Activated naive CD4-positive, alpha-beta T cell treated with anti-CD3 and anti-CD28 coated beads, Interleukin-2, amount 50 U/mL, for 24 hours (primary cell): ENCODE data around the gene DPM1.

ENCODE experiments used
- H3K27ac Mint-ChIP-seq: one replicate; pipeline ENCODE4 v1.8.0; 2021; ENCODE audit warnings: mild to moderate bottlenecking, mixed read lengths
- H3K27me3 Mint-ChIP-seq: one replicate; pipeline ENCODE4 v1.8.0; 2021; ENCODE audit warnings: mixed read lengths
- H3K36me3 Mint-ChIP-seq: one replicate; pipeline ENCODE4 v1.8.0; 2021; ENCODE audit warnings: mixed read lengths
- H3K4me1 Mint-ChIP-seq: one replicate; pipeline ENCODE4 v1.8.0; 2021; ENCODE audit warnings: mixed read lengths
- H3K4me3 Mint-ChIP-seq: one replicate; pipeline ENCODE4 v1.8.0; 2021; ENCODE audit warnings: mild to moderate bottlenecking, mixed read lengths
- H3K9me3 Mint-ChIP-seq: one replicate; pipeline ENCODE4 v1.8.0; 2021; ENCODE audit warnings: mixed read lengths

Gene DPM1

GRCh38 chr20:50957798-50958614, at the start of gene DPM1:
TSS of gene DPM1 (minus strand) at chr20:50958532. CDS start at chr20:50958523, 9 bp downstream.
- Mint-ChIP-seq H3K36me3 (peaks cover 12% of the 10 kb centered on the region), H3K9me3 (no peaks in the 10 kb centered on the region), H3K27me3 (no peaks in the 10 kb centered on the region), H3K4me1 (peaks cover 78% of the 10 kb centered on the region), H3K4me3 (peak within 1 kb of the TSS; percentile 92), H3K27ac (peak within 1 kb of the TSS; percentile 100)

GRCh38 chr20:51005214-51005613, 46.9 kb upstream of the DPM1 start:
- Mint-ChIP-seq H3K27me3 (peaks cover 12% of the 10 kb centered on the region), H3K4me3 (no peak overlapping the region), H3K27ac (no peak overlapping the region), H3K36me3 (no peaks in the 10 kb centered on the region), H3K4me1 (no peaks in the 10 kb centered on the region), H3K9me3 (no peaks in the 10 kb centered on the region)

- no peak overlapping the region for H3K4me3 Mint-ChIP-seq
- H3K9me3 Mint-ChIP-seq = no peaks in the 10 kb centered on the region
- H3K27me3 Mint-ChIP-seq = peaks cover 12% of the 10 kb centered on the region
- H3K36me3 Mint-ChIP-seq = no peaks in the 10 kb centered on the region
- no peaks in the 10 kb centered on the region for H3K4me1 Mint-ChIP-seq
- H3K27ac Mint-ChIP-seq = no peak overlapping the region
These were observed 46.4 kb upstream of the DPM1 start for GRCh38 chr20:51004781-51005180.

GRCh38 chr20:51004305-51004727, 46.0 kb upstream of the DPM1 start:
- no peaks in the 10 kb centered on the region for H3K36me3 Mint-ChIP-seq
- H3K9me3 Mint-ChIP-seq = no peaks in the 10 kb centered on the region
- no peak overlapping the region for H3K4me3 Mint-ChIP-seq
- H3K27me3 Mint-ChIP-seq = peaks cover 13% of the 10 kb centered on the region
- H3K4me1 Mint-ChIP-seq = no peaks in the 10 kb centered on the region
- no peak overlapping the region for H3K27ac Mint-ChIP-seq

GRCh38 chr20:51003753-51004152, 45.4 kb upstream of the DPM1 start:
- no peaks in the 10 kb centered on the region for H3K4me1 Mint-ChIP-seq
- H3K27me3 Mint-ChIP-seq = peaks cover 18% of the 10 kb centered on the region
- no peak overlapping the region for H3K27ac Mint-ChIP-seq
- H3K9me3 Mint-ChIP-seq = no peaks in the 10 kb centered on the region
- H3K4me3 Mint-ChIP-seq = no peak overlapping the region
- H3K36me3 Mint-ChIP-seq = no peaks in the 10 kb centered on the region

- Mint-ChIP-seq H3K27me3 (peaks cover 21% of the 10 kb centered on the region), H3K9me3 (no peaks in the 10 kb centered on the region), H3K4me1 (no peaks in the 10 kb centered on the region), H3K4me3 (no peak overlapping the region), H3K36me3 (no peaks in the 10 kb centered on the region), H3K27ac (no peak overlapping the region)
These were observed 44.3 kb upstream of the DPM1 start for GRCh38 chr20:51002633-51003032.

- Mint-ChIP-seq H3K27me3 (peaks cover 21% of the 10 kb centered on the region), H3K27ac (no peak overlapping the region), H3K4me3 (no peak overlapping the region), H3K36me3 (no peaks in the 10 kb centered on the region), H3K4me1 (no peaks in the 10 kb centered on the region), H3K9me3 (no peaks in the 10 kb centered on the region)
These were observed 43.3 kb upstream of the DPM1 start for GRCh38 chr20:51001430-51002265.

- H3K27me3 Mint-ChIP-seq = peaks cover 13% of the 10 kb centered on the region
- H3K4me1 Mint-ChIP-seq = no peaks in the 10 kb centered on the region
- H3K9me3 Mint-ChIP-seq = no peaks in the 10 kb centered on the region
- no peak overlapping the region for H3K4me3 Mint-ChIP-seq
- no peaks in the 10 kb centered on the region for H3K36me3 Mint-ChIP-seq
- no peak overlapping the region for H3K27ac Mint-ChIP-seq
These were observed 41.0 kb upstream of the DPM1 start for GRCh38 chr20:50999355-50999754.

GRCh38 chr20:50996901-50997865, 38.9 kb upstream of the DPM1 start:
- H3K4me3 Mint-ChIP-seq = no peak overlapping the region
- no peaks in the 10 kb centered on the region for H3K4me1 Mint-ChIP-seq
- H3K27me3 Mint-ChIP-seq = peaks cover 11% of the 10 kb centered on the region
- H3K27ac Mint-ChIP-seq = no peak overlapping the region
- no peaks in the 10 kb centered on the region for H3K9me3 Mint-ChIP-seq
- H3K36me3 Mint-ChIP-seq = no peaks in the 10 kb centered on the region

GRCh38 chr20:50995506-50995905, 37.2 kb upstream of the DPM1 start:
- Mint-ChIP-seq H3K36me3 (no peaks in the 10 kb centered on the region), H3K4me3 (no peak overlapping the region), H3K9me3 (no peaks in the 10 kb centered on the region), H3K27ac (no peak overlapping the region), H3K4me1 (no peaks in the 10 kb centered on the region), H3K27me3 (peaks cover 9% of the 10 kb centered on the region)

GRCh38 chr20:50993876-50994275, 35.5 kb upstream of the DPM1 start:
- Mint-ChIP-seq H3K36me3 (no peaks in the 10 kb centered on the region), H3K4me1 (no peaks in the 10 kb centered on the region), H3K9me3 (no peaks in the 10 kb centered on the region), H3K4me3 (no peak overlapping the region), H3K27me3 (peaks cover 4% of the 10 kb centered on the region), H3K27ac (no peak overlapping the region)

GRCh38 chr20:50992733-50993457, 34.6 kb upstream of the DPM1 start:
- Mint-ChIP-seq H3K36me3 (no peaks in the 10 kb centered on the region), H3K4me1 (no peaks in the 10 kb centered on the region), H3K27ac (no peak overlapping the region), H3K4me3 (no peak overlapping the region), H3K27me3 (no peaks in the 10 kb centered on the region), H3K9me3 (no peaks in the 10 kb centered on the region)

- Mint-ChIP-seq H3K4me1 (peaks cover 3% of the 10 kb centered on the region), H3K27ac (no peak overlapping the region), H3K36me3 (no peaks in the 10 kb centered on the region), H3K27me3 (peaks cover 1% of the 10 kb centered on the region), H3K9me3 (no peaks in the 10 kb centered on the region), H3K4me3 (no peak overlapping the region)
These were observed 34.0 kb upstream of the DPM1 start for GRCh38 chr20:50992336-50992732.

GRCh38 chr20:50991076-50991475, 32.7 kb upstream of the DPM1 start:
- no peak overlapping the region for H3K27ac Mint-ChIP-seq
- peaks cover 10% of the 10 kb centered on the region for H3K27me3 Mint-ChIP-seq
- H3K36me3 Mint-ChIP-seq = no peaks in the 10 kb centered on the region
- H3K4me1 Mint-ChIP-seq = peaks cover 3% of the 10 kb centered on the region
- no peaks in the 10 kb centered on the region for H3K9me3 Mint-ChIP-seq
- H3K4me3 Mint-ChIP-seq = no peak overlapping the region
